GM21526 (cell line): ENCODE data around the gene NAPEPLD.
"Not testable (repeated sequence)": the region's sequence is repeated elsewhere in the genome, so short reads cannot be mapped to it uniquely, and the experiment has no call there.

Experiments
- ATAC-seq: cut with Tn5 transposase; IDR thresholded peaks from one replicate; pipeline ENCODE4 v1.9.1; 2021; ENCODE audit warnings: moderate library complexity; ENCODE audit not compliant: unreplicated experiment, low FRiP score

The NAPEPLD gene

DNA sequence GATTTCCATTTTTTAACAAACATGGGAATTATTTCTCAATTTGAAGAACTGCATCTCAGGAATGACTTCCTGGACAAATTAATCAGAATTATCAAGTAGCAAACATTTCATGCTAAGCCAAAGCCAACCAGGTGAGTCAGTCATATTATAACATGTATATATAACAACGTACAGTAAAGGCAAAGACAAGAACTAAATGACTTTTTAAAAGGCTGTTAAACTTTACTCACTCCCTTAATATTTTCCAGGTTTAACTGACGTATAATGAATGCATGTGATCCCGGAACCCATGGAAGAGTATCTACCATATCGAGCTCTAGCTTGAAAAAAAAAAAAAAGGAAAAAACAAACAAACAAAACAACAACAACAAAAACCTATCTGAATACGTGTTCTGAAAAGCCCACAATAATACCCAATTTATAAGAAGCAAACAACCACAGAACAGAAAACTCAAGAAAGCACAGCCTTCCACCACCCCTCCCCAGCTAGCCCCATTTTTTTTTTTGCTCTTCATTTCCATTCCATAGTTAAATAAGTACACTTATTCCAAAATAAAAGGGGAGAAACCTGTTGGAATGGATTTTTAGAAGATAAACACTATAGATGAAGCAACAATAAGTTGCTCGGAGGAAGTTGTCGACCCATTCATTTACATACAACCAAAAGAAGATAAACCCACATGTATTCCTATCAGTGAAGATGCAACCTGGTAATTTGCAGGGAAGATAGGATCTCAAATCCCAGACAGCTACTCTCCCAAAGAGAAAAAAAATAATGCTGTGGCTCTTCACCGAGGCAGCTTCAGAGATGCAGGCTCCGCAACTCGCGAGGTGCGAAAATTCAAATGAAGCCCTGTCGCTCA is 537 bp downstream of the NAPEPLD start:
- no peak for ATAC-seq

DNA sequence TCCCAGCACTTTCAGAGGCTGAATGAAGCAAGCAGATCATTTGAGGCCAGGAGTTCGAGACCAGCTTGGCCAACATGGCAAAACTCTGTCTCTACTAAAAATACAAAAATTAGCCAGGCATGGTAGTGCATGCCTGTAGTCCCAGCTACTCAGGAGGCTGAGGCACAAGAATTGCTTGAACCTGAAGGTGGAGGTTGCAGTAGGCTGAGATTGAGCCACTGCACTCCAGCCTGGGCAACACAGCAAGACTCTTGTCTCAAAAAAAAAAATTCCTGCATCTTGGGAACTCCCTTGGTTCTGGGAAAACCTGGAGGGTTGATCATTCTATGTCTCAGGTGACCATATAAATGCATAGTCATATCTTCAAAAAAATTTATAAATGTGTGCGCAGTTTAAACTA is 4.1 kb downstream of the NAPEPLD start:
- ATAC-seq: not testable (repeated sequence)

DNA sequence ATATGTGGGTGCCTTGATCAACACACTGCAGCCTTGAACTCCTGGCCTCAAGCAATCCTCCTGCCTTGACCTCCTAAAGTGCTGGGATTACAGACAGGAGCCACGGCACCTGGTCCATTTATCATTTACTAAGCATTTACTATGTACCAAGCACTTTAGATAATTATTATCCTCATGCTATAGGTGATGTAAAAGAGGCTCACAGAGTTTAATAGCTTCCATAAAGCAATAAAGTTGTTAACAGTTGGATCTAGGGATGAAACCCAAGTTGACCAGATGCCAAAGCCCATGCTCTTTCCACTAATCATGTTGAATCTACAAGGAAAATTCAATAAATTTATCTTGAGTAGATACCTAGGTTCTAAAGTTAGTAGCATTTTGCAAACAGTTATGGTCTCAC is 5.0 kb downstream of the NAPEPLD start:
- ATAC-seq: no peak

DNA sequence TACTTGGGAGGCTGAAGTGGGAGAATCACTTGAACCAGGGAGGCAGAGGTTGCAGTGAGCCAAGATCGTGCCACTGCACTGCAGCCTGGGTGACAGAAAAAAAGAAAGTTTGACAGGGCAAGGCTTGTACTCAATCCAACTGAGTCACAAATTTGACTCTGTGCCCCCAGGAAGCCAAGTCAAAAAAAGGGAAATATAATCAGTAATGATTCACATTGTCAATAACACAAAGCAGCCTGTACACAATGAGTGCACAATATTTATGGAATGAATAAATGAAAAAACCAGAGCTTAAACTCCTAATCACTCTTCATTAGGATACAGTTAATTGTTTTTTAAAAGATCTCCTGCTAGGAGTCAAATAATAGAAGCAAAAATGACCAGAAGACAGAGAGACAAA is 6.4 kb downstream of the NAPEPLD start:
- ATAC-seq: no peak

DNA sequence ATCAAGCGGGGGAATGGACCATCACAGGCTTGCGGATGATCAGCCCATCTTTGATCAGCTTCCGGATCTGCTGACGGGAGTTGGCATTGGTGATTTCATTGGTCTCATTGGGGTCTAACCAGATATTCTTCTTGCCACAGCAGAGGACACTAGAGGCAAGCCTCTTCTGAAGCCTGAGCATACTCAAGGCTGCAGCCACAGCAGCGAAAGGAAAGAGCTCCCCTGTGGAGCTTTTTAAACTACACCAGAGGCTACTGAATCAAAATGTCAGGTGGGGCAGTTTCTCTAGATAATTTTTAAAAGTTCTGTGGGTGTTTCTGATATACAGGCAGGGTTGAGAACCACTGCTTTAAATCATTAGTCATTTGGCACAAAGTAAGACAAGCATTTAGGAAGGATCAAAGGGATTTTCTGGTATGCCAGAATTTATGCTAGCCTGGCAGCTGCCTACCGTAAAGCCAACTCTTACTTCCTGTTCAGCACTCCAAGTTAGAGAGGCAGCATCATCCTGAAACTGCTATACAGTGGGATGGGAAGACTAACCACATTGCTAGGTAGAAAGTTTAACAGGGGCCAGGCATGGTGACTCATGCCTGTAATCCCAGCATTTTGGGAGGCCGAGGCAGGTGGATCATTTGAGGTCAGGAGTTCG is 7.0 kb downstream of the NAPEPLD start:
- ATAC-seq: no peak

DNA sequence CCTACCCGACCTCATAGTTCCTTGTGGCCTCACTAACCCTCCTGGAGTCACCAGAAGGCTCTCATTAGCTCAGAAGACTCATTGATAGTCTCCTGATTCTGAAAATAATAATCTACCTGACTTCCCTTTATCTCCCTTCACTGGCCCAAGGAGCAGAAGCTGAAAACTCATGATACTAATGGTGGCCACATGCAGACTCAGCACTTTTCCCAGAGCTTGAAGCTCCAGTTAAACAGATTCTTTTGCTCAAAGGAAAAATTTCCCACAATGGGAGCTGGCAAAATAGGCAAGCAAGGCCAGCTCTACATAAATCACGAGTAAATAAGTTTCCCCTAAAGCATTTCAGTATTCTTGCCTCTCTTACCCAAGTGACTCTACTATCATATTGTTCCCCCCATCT is 8.2 kb downstream of the NAPEPLD start:
- no peak for ATAC-seq

DNA sequence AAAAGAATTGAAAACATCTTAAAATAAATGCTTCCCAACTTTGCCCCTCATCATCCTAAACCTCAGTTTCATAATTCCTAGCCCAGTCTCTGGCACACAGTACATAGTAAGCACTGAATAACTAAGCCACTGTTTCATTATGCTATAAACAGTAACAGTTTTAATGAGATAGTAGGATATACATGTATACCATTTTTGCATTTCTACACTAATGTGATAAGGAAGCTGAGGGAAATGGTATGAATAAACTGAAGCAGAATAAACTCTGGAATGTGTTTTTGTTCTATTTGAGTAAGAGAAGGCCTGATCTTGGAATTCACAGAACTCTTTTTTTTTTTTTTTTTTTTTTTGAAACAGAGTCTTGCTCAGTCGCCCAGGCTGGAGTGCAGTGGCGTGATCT is 8.8 kb downstream of the NAPEPLD start:
- ATAC-seq: no peak

DNA sequence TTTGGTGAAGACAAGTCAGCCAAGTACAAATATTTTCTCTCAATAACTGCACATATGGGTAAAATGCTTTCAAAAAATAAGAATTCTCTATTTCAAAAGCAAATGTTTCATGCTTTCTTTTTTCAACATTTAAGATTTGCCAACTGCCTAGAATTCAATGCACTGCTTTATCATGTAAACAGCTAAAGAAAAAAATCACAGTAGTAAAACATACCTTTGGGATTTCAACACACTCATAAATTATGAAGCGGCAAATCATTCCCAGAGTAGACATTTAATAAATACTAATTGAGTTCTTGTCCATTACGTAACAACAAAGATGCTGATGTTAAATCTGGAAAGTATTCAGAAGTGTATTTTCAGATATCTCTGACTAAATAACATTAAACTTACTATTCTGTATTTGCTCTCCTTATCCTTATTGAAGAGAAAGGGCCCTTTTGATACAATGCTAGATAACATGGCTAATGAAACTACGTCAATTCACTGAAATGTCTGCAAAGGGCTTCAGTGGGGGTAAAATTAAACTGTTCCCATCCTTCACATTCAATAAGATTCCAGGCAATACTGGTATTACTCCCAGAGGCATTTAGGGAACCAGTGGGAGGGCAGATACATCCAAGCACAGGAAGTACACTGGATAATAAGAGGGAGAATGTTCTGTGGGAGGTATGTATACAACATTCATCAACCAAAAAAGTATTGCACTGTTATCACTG is 13.9 kb downstream of the NAPEPLD start:
- ATAC-seq: no peak

DNA sequence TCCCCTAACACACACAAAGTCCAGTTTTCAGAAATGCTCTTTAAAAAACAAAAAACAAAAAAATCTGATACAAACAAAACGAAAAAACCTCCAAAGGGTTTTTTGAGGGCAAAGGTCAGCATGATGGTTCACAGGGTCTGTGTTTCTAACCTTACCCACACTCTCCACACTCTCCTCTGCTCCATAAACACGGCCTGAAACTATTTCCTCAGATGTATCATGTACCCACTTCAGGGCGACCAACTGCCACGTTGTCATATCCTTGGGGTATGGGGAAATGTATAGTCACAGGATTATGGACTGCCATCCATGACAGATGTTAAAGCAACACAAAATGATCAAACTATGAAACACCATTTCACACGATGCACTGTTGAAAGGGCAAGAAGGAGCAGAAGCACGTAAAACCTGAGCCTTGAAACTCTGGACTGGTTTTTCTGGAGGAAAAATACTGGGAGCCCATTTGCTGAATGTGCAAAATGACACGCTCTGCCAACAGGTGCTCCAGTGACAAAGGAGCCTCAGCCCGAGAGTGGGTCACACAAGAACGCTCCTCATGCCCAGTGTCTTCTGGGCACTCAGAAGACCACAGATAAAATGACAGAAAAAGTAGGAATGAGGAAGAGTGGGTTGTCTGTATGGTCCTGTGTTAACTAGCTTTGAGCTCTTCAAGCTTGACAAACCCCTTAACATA is 15.8 kb downstream of the NAPEPLD start:
- ATAC-seq: no peak

DNA sequence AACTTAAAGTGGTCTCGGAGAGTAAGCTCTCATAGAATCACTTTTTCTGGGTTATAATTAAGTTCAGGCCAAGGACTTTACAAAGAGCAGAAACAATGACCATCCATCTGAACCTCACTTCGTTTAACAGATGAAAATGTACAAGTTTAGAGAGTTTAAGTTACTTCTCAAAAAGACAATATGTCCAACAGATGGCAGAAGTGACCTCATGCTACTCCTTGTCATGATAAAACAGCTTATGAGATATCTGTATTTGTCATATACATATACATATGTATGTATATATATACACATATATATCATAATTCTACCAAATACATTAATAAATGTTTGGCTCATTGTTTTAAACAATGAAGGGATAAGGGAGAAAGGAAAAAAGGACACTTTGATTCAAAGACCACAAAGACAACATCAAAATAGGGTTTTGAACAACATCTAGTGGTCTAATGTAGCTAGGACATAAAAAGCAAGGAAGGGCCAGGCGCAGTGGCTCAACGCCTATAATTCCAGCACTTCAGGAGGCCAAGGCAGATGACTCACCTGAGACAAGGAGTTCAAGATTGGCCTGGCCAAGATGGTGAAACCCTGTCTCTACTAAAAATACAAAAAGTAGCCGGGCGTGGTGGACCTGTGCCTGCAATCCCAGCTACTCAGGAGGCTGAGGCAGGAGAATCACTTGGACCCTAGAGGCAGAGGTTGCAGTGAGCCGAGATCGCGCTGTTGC is 17.8 kb downstream of the NAPEPLD start:
- no peak for ATAC-seq

DNA sequence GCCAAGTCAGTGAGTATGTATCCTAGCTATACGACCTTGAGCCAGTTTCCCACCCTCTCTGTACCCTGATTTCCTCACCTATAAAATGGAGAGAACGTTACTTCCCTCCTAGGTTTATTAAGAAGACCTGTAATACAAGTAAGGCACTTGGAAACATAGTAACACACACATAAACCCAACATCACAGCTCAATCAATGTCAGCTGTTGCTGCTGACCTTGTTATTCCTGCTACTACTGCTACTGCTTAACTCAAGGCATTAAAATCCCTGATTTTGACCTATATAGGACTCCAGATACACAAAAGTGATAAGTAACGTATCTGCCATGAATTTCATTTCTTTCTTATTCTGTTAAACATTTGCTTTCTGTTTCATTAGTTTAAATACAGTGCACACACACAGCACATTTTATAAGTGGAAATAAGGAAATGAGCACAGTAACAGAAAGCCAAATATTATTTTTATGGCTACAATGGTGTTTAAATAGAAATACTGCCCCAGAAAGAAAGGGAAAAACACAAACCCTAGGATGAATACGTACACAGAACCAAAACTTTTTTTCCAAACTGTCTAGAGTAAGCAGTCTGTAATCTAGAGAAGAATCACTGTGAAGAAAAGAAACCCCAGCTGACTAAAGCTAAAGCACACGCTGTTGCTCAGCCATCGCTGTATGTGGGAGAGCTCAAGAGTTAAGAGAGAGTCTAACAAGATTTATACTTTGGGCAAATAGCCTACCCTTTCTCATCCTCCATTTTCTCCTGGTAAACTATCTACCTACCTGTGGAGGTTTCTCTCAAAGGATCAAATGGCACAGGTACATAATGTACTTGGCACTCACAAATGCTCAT is 19.0 kb downstream of the NAPEPLD start:
- ATAC-seq: no peak

DNA sequence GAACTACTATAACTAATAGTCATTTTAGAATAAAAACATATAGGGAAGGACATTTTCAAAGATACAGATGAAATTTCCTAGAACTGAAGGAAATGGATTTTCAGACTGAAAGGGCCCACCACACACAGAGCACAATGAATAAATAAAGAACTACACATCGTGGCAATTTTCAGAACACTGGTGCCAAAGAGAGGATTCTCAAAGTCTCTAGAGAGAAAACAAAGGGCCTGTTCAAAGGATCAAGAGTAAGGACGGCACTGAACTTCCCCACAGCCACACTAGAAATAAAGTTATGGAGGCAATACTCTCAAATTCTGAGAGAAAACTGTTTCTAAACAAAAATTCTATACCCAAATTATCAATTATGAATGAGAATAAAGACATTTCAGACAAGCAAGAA is 21.9 kb downstream of the NAPEPLD start:
- no peak for ATAC-seq

DNA sequence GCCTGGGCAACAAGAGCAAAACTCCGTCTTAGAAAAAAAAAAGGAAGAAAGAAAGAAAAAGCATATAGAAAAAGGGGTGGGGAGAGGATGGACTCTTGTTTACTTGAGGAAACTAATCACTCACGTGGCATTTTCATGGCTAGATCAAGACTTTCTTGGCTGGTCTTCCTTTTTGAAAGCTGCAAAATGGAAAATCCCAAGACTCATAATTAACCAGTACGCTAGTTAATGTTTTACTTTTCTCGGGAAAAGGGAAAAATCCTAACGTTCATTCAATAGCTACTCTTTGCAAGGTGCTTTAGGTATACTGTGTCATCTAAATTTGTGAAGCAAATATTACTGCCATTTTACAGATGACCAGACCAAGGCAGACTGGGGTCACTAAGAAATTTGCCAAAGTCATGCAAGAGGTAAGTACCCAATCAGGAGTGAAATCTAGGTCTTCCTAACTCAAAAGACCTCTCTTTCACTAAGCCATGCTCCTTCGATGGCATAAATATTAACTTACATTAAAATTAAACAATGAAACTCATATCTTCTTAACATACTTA is 24.4 kb downstream of the NAPEPLD start:
- ATAC-seq: no peak

DNA sequence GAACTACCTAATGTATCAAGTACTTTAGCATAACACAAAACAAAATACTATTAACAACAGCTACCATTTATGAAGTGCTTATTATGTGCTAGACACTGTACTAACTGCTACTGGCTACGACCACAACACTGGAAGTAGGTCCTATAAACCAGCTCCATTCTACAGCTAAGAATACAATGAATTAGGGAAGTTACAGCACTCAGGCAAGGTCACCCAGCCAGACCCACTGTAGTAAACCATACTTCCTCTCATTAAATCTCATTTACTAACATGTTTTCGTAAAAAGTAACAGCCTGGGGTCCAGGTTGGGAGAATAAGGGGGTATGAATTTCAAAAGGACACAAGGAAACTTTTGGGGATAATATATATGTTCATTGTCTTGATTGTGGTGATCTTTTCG is 25.4 kb downstream of the NAPEPLD start:
- ATAC-seq: no peak

DNA sequence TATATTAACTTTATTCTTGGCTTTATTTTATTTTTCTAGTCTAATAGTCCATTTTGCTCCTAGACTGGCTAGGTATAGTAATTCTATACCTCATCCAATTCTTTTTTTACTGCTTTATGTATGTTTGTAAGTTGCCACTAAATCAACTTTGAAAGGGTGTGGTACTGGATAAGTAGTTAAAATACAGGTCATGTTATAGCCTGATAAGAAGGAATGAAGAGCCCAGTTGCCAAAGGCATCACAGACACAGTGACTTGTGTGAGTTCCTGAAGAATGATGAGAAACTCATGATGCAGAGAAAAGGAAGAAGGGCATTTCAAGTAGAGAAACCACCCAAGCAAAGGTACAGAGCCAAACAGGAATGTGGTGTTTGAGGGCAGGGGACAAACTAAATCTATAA is 27.3 kb downstream of the NAPEPLD start:
- no peak for ATAC-seq

DNA sequence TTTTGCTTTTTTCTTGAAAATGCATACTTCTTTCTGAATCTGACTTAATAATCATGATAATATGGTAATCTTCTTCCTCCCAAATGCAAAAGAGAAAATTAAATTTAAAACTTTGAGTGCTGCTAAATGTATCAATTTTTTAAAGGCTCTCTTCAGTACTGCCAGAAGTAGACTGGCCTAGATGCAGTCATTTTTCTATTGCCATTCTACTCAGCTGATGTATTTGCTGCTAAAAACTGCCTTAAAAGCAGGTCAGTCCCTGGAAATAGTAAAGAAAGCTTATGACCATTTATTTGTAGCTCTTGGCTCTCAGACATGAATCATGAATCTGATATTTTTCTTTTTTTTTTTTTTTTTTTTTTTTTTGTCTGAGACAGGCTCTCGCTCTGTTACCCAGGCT is 28.5 kb downstream of the NAPEPLD start:
- ATAC-seq: no peak

DNA sequence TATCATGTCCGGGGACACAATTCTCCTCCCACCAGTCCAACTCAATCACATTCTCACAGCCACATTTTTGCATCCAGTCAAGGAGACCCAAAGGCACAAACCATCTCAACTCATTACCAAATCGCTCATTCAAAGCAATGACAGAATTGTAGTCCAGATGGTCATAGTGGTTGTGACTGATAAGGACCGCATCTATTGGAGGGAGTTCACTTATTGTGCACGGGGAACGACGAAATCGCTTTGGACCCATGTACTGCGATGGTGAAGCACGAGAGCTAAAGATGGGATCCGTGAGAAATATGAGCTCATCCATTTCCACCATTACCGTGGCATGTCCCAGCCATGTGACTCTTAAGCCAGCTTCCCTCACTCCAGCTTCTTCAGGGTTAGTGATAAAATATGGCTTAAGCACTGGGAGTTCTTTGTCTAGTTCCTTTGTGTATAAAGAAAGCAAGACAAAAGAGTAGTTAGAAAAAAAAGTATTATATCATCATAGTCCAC is 29.1 kb downstream of the NAPEPLD start:
- no peak for ATAC-seq

DNA sequence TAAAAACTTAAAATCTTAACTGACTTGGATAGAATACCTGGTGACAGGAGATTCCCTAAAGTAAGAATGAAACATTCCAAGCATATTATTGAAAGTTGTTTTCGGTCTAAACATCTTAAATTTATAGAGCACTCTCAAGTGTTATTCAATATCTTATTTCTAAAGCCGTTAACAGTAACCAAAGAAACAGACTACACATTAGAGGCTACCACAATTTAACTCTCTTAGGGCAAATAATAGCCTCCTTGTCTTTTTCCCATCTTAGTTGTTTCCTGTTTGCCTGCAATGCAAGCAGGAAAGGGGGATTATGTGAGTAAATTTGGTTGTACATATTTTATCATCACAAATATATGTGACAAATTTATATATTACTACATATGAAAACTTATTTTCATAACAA is 31.4 kb downstream of the NAPEPLD start:
- no peak for ATAC-seq

DNA sequence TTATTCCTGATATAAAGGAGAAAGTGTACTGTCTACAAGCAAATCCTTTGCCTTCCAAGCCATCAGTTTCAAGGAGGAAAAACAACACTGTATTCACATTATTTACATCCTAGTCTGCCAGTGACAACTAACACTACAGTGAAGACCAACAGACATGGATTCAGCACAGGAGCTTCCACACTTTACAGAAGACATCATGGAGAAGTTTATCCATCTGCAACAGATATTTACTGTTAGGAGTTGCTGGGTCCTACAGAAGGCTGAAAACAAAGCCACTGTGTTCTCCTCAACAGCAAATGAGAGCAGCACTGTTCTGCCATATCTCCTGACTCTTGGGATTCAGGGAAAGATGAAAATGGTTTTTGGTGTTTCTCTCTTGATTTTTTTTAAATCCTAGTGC is 31.9 kb downstream of the NAPEPLD start:
- no peak for ATAC-seq
